Suppressor macrophage (primary cell): ENCODE results near the gene SHLD1.

Experiments
- DNase-seq, 4 experiments: peaks; one replicate each; pipeline ENCODE4 v3.0.0-alpha.2; 2020 to 2022

Gene SHLD1

DNA sequence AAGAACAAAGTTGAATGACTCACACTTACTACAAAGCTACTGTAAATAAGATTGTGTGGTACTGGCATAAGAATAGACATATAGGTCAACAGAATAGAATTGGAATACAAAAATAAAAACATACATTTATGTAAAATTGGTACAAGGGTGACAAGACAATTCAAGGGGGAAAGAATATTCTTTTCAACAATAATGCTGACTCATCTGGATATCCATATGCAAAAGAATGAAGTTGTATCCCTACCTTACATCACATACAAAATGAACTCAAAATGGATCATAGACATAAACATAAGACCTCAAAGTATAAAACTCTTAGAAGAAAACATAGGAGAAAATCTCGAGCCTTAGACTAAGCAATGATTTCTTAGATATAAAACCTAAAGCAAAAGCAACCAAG is 149.2 kb downstream of the SHLD1 start:
- DNase-seq = no peak

DNA sequence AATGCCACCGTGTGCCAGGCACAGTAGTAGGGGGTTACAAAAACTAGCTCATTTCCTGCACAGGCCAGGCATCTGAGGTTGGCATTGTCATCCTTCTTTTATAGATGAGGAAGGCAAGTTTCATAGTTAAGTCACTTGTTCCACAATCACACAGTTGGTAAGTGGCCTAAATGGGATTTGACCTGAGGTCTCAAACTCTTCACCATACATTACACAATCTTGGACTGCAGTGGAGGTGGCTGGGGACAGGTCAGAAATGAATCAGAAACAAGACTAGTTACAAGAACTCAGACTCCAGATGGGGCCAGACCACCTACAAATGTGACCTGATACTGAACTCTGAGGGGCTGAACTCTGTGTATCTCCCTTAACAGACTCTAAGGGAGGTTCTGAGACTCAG is 150.7 kb downstream of the SHLD1 start:
- DNase-seq = no peak

DNA sequence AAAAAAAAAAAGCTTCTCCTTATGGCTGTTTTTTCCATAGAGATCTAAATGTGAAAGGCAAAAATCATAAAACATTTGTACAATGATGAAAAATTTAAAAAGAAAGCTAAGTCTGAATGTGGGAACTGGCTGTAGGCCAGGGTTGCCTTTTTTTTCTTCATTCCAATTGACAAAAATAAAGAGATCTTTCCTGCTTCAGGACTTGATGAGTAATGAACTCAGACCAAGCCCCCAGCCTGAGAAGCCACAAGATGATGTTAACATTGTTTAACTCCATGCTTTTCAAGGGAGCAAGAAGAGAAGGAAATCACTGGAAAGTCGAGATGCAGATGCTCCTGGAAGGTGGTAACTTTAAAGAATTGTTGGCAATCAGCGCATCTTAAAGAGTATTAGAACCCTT is 158.8 kb downstream of the SHLD1 start:
- no peak for DNase-seq

DNA sequence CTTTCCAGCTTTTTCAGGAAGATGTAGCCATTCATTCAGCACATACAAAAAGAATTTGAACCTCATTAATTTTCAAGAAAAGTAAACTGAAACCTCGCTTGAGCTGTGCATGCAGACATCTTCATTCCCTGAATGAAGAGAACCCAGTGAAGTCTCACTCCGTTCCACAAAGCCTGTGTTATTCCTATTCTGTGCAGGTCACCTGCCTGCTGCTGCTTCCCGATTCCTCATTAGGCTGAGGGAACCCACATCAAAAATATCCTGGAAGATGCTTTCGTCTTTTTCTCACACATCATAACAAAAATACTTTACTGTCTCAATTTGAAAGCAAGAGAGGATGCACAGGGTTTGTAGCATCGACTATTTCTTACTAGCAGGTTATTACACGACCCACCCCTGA is 160.0 kb downstream of the SHLD1 start:
- DNase-seq = no peak

DNA sequence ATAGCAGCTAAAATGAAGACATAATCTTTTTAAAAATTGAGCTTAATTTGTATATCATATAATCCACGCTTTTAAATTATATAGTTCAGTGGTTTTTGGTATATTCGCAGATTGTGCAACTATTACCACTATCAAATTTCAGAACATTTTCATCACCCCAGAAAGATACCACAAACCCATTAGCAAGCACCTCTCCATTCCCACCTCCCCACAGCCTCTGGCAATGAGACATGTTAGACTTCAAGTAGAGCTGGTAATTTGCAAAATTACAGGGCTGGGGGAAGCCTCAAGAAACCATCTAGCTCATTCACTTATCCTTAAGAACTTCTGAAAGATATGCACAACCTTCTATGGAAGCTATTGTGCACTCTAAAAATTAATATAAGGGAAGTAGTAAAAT is 163.0 kb downstream of the SHLD1 start:
- DNase-seq = no peak
